Superior temporal gyrus (tissue), 1 donor: ENCODE results near the gene EIF3F.

Experiments used
- DNase-seq: peaks from one replicate; pipeline ENCODE4 v3.0.0-alpha.2; 2016; ENCODE audit errors: extremely low spot score

EIF3F gene

DNA sequence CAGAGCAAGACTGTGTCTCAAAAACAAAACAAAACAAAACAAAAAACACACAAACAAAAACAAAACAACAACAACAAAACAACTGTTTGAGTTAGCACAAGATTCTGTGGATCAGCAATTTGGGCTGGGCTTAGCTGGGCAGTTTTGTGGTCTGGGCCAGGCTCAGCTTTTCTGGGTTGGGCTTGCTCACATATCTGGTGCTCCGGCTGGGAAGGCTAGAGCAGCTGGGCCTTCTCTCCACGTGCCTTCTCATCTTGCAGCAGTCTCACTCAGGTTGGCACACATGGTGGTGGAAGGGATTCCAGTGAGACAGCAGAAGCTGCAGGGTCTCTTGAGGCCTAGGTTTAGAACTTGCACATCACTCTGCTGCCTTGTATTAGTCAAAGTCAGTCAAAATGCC lies 35.7 kb downstream of the EIF3F start:
- no peak for DNase-seq

DNA sequence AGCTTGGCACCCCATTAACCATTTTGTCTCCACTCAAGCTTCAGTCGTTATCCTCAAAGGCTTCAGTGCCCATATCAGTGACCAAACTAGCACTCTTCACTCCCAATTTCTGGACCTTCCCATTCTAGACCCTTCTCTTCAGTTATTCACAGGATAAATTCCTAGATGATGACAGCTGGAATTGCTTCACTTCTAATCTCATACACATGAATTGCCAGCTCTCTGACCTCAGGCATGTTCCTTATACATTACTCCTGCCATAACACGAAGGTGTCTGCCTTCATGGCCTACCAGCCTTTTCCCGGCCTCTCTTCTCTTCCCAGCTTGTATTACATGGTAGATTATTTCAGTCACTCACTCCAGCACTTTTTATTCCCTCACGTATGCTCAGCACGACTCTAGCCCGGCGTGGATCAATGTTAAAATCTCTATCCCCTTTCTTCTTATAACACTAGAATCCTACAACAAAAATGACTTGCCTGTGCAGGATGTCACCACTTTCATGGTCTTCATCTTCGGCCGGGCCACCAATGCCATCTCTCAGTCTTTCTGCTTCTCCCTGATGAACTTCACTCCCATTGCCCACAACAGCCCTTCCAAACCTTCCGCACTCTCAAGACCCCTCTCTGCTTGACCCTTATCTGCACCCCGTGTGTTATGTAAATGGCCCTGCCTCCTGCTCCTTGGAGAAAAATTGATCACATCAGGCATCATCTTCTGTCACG lies 36.9 kb downstream of the EIF3F start:
- DNase-seq = no peak

DNA sequence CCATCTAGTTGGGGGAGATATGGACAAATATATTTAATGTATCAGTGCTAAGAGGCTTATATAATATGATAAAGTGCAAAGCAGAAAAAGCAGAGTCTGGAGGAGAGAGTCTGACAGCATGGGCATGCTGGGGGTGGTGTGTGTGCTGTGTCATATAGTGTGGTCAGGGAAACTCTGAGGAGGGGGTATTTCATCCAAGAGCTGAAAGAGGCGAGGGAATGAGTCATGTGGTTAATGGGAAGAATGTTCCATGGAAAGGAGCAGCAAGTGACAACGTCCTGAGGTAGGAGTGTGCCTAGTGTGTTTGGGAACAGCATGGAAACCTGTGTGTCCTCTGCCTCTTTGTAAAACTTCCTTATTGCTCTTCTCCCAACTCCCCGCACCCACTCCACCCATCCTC lies 38.0 kb downstream of the EIF3F start:
- DNase-seq = no peak

DNA sequence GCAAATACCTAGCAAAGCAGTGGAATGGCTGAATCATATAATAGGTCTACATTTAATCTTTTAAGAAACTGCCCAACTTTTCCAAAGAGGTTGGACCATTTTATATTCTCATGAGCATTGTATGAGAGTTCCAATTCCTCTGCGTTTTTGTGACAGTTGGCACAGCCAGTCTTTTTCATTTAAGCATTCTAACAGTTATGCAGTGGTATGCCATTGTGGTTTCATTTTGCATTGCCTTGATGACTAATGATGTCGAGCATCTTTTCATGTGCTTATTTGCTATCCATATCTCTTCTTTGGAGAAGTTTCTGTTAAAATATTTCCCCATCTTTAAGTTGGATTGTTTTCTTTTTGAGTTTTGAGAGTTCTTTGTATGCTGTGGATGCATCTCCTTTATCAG lies 38.7 kb downstream of the EIF3F start:
- DNase-seq = peak; percentile 31

DNA sequence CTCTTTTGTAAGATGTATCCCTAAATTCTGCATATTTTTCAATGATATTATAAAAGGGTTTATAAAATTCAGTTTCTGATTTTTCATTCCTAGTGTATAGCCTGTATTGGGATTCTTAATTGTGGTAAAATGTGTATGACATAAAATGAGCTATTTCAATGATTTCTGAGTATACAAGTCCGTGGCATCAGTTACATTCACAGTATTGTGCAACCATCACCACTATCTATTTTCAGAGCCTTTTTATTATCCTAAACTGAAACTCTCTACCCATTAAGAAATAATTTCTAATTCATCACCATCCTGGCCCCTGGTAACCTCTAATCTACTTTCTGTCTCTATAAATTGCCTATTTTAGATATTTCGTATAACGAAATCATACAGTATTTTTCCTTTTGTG lies 39.8 kb downstream of the EIF3F start:
- no peak for DNase-seq

DNA sequence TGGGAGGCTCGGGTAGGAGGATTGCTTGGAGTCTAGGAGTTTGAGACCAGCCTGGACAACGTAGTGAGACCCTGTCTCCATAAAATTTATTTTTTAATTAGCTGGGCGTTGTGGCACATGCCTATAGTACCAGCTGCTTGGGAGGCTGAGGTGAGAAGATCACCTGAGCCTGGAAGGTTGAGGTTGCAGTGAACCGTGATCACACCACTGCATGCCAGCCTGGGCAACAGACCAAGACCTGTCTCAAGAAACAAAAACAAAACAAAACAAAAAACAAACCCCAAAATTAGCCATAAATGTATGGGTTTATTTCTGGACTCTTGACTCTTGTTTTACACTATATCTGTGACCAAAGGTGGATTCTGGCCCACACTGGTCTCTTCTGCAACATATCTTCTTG lies 41.6 kb downstream of the EIF3F start:
- no peak for DNase-seq

DNA sequence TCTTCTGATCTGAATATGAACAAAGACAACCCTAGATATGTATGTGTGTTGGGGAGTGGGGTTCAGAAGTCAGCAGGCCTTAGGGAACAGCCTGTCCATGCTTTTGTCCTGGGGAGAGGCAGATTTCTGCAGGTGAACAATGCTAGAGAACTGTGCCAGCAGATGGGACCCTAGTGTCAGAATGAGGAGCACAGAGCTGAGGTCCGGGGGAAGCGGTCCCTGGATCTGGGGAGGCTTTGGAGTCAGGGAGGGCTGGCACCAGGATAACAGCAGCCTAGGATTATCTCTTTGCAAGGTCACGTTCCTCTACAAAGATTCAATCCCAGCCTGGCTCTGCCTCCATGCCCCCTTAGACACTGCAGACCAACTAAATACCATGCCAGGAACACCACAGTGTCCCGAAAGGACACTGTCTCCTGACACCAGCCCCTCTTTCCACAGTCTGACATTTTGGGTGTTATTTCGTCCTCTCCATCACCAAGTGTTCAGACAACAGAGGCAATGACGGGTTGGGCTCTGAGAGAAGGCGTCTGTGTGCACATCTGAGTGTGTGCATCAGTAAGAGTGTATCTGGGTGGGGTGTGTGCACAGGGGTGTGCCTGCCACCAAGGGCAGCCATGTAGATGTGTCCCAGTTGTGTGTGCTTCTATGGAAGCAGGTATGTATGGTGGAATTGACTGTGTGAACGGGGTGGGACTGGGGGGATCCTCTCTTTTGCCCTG lies 43.5 kb downstream of the EIF3F start:
- DNase-seq = no peak

DNA sequence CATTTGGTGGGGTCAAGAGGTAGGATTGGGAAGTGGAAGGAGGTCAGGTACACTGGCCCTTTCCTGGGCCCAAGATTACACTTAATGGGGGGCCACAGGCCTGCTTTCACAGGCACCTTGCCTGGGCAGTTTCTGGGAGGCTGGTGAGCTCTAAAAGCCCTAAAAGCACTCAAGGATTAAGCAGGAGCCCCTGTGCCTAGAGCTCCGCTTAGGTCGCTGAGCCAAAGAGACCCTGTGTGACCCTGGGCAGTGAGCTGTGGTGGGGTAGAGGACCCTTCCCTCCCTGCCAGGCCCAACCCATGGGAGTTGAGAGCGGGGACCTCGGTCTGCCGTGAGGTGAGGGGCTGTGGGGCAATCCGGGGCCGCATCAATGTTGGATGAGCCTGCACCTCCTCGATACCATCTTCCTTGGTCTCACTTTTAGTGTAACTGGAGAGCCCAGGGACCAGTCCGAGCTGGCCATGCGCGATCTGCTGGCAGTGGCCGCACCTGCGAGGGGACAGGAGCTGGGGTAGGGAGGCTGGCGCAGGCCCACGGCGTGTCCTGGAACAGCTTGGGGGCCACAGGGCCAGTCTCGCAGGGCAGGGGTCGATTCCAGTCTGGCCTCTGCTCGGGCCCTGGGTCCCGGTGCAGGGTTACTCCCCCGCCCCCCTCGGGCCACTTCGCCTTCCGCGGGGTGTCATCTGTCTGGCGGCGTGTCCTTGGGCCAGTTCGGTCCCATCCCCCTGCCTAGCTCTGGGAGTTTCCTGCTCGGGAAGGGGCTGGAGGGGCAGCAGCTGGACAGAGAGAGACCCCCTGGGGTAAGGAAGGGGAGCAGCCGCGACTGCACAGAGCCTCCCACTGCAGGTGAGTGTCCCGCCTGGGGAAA lies 44.3 kb downstream of the EIF3F start:
- no peak for DNase-seq

DNA sequence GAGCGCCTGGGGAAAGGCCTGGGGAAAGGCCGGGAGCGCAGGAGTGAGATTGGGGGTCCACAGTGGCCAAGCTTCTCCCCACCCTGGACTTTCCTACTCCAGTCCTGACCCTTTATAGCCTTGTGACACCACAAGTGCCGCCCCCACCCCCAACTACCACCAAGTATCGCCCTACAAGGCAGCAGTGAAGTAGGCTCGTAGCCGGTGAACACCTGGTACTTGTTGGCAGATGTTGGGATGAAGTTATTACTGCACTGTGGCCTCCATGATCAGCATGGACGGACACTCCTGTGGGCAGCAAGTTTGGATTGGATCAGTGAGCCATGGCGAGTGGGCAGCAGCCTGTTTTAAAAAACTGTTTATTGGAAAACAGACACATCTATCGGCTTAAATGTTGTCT lies 45.0 kb downstream of the EIF3F start:
- no peak for DNase-seq

DNA sequence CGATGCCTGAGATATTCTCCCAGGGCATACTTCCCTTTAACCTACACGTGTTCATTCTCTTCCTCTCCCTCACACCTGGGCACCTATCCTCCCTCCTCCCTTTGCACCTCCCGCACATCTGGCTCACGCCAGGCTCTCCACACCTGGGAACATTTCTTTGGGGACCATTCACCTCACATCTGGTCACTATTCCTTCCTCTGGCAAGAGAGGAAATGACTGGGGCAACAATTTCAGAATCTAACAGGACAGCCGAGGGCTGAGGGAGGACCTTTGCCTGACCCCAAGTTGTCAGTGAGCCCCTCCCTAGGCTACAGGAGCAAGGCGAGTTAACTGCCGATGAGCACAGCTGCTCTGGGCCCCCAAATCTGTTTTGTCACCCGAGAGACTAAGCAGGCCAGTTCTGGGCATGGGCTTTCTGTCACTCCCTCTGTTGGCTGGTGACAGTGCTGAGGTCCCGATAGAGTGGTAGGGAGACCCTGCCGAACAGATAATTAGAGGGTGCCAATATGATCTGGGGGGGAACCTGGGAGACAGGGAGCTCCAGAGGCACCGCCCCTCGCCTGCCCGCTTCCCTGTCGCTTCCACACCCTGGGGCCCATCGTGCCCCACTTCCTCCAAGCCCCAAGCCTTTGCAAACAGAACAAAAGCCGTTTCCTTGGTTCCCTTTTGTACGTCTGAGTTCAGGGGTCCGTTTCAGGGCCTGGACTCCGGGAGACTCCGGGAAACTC lies 45.6 kb downstream of the EIF3F start:
- DNase-seq = no peak

DNA sequence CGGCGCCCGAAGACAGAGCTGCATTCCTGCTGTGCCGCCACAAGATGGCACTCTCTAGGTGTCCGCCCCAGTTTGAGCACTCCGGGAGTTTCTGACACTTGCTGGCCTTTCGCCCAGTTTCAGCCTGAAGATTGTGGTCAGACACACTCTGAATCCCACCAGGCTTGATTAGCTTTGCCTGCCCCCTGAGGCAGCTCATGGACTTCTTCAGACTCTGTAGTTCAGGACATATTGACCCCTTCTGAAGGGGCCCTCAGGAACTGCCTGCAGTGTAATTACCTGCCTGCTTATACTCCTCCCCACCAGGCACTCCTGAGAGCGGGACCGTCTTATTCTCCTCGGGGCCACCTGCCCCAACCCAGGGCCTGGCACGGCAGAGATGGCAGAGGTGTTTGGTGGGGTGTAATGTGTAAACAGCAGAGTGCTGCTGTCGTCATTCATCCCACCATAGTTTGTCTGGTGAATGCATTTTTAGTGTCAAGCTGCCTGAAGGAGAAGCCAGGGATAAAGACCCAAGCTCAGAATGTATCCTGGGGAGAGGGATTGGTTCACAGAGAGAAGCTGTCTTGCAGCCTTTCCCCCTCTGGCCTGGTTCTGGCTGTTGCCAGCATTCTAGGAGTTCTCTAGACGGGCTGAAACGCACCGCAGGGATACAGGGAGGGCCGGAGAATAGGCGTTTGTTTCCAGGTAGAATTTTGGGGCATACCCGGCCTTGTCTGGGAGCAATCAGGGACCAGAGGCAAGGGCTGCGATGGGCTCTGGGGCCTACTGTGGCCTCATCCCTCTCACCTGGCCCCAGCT lies 46.4 kb downstream of the EIF3F start:
- DNase-seq = peak; percentile 83

DNA sequence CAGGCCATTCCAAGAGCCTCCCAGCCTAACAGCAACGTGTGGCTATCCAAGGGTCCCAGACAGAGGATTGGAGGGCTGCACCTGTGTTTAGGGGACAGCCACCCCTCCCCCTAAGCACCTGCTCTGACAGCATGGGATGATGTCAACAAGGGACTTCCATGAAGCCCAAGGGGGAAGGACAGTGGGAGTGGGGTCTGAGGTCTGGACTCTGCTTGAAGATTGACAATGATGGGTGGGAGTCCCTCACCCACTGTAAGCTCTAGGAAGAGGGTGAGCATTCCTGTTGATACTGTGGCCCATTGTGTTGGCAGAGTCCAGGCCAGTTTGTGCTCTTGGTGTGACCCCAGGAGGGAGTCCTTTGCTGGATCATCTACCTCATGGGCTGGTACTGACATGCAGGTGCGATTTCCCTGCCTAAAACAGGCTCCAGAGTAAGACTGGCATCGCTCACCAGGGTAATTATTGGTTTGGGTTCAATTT lies 47.0 kb downstream of the EIF3F start:
- DNase-seq = no peak

DNA sequence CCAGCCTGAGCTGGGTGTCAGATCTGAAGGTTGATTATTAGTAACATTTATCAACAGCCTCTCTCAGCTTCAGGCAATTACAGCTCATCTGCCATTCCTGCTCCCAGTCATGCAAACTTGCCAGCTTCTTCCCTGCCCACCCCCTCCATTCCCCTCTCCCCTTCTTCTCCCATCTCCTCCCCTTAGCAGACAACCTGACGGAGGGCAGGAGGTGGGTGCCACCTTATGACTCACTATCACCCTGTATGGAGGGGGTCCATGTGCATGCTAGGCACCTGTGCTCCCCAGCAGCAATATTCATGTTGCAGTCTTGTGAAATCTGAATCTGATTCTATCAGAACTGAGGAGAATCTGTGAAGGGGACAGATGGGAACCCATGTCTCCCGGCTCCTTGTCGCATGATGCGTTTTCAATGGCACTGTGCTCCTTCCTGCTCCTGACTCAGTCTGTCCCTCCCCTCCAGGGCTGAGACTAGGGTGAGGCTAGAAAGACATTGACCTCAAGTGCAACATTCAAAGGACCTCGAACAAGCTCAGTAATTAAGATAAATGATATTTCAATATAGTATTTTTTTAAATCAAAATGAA lies 47.6 kb downstream of the EIF3F start:
- DNase-seq = no peak

DNA sequence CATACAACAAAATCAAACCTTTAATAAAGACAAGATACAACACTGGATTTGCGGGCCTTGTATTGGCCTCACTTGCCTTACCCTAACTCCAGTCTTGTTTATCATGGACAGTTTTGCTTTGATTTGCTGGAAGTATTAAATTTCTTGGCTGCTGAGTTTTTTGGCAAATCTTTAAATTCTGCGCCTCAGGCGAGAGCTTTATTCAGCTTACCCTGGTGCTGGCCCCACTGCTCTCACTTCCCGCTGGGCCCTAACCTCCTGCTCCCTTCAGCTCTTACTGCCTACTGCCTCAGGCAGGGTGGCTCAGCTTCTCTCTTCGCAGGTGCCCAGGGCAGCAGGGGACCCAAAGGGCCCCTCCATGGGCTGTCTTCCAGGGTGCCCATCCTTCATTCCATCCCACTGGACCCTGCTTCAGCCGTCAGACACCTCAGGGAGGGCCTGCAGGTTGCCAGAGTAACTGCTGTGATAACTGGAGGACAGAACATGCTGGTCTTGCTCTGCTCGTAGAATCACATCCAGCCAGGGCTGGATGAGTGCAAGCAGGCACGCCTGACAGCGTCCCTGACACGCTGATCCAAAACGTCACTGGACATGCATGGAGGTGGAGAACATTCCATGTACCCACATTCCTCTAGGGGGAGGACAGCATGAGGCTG lies 48.2 kb downstream of the EIF3F start:
- DNase-seq = no peak

DNA sequence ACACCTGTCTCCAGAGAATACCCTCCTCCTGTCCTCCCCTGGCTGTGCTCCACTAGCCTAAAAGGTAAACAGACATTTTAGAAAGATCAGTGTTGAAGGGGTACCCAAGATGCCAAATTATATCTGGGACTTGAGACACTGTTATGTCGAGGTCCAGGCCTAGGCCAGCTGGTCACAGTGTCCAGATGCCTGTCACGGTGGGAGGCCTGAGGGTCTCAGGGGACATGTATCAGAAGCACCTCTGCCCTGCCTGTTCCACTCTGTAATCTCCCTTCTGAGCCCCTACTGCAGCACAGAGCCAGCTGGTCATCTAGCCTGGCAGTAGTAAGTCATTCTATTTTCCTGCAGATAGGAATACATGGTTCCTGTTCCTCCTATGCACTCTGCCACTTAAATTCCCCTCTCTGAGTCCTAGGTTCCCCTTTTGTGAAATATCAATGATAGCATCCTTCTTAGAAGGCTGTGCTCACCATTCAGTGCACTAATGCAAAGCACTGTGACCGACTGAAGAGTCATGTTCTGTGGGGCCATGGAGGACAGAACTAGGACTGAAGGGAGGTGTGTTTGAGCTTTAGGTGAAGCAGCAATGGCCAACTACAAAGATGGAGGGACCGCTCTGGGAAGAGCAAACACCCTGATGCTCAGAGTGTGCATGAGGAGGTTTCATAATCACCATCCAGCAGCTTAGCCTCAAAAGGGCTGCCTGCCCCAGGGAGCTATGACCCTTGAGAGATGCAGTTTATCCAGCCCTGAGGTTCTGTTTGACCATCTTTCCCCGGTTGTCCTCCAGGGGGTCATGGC lies 49.1 kb downstream of the EIF3F start:
- DNase-seq = no peak

DNA sequence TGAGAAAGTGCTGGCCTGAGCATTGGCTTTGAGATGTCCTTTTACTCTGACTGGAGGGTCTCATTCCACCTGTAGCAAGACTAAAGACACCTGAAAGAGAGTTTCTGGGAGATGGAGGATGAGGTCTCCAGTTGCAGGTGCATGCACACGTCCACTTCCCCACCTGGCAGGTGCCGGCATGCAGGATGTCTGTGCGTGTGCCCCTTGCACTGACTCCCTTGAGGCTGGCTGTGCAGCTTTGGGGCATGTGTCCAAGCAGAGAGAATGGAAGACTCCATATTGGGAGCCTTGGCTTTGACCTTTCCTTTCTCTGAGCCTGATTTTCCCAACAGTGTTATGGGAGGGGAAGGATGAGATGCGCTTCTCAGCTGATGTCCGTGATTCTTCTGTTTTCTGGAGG lies 49.8 kb downstream of the EIF3F start:
- DNase-seq = no peak

DNA sequence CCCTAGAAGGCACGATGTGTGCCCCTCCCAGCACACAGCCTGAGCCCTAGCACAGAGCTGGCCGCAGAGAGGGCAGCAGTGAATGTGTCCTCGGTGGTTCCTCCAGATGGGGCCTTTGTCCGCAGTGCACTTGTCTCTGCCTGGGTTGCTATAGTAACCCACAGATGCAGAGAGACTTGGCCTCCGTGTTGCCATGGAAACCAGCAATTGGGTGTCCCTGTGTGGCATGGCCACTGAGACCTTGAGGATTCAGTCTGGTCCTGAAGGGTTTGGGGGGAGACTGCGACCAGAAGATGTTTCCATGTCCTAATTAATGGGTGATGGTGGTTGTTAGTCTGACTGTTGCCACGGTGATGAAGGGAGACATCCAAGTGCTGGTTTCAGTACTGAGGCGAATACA lies 51.3 kb downstream of the EIF3F start:
- peak; percentile 59 for DNase-seq

DNA sequence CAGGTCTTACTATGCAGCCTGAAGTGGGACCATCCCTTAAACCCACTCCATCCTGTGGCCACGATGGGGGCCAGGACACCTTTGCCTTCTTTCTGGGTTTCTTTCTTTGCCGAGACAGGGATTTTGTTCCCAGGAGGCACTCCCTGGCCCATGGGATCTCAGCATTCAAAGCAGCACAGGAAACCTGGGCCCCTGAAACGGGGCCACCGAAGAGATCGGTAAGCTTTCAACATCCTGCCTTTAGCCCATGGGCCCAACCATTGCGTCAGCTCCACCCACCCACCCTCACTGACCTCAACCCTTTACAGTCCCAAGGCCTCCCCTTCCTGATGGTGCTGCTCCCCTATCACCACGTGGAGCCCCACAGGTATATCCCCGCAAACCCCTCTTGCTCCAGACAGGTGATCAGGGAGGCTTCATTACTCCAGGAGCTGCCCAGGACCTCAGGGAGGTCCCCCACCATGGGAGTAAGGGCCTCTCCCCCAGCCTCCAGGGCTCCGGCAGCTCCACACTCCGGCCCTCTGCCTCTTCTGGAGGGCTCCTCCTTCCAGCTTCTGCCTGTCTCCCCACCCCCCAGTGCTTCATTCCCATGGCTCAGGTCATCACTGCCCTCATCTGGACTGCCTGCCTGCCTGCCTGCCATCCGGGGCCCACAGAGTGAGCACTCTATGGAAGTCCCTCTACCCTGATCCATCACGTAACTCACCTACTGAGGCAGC lies 51.8 kb downstream of the EIF3F start:
- DNase-seq = no peak
